Measurements from ENCODE around the gene TREML2.
"Not testable (repeated sequence)": the region's sequence is repeated elsewhere in the genome, so short reads cannot be mapped to it uniquely, and the experiment has no call there.

TREML2 gene

DNA sequence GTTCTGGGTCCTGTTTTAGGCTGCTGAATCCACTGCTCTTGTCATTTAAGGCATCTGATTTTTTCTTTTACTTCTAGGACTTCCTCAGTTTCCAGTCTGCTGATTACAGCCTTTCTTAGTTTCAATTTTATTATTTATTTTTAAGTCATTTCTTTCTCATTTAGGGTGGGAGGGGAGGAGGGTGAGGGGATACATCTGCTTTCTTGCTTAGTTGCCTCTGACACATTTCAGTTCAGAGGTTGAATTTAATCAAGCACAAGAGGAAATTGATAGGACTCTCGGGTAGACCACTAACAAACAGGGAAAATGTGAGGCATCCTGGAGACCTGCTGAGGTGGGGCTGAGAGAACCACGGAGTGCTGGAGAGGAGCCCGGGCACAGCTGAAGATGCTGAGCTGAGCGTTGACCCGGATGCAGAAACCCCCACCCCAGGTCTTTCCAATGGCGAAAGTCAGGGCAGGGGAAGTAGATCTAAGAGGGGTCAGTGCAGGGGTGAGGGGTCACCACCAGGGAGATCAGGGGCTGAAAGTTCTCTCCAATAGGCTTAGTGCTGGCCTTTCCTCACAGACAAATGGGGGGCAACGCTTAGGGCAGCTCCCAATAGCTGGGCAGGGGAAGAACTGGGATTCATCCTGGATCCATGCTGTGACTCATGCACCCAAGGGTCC is 7.6 kb upstream of the TREML2 start:
- DNase-seq (ENCODE audit: low spot score) = no peak

DNA sequence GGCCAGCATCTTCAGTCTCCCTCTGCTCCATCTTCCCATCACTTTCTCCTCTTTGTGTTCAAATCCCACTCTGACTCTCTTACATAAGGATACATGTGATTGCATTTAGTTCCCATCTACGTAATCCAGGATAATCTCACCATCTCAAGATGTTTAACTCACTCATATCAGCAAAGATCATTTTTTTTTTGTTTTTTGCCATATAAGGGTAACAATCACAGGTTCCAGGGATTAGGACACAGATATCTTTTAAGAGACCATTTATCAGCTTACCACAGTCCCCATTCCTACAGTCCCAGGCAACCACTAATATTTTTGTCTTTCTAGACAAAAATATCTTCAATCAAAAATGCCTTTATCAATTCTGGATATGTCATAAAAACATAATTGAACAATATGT is 3.2 kb upstream of the TREML2 start:
- no peak for DNase-seq (ENCODE audit: low spot score)

- DNase-seq (ENCODE audit: low spot score) = no peak
Observed at GRCh38 chr6:41201764-41202173, 820 bp upstream of the TREML2 start.

- peak; percentile 78 for DNase-seq (ENCODE audit: low spot score)
Observed at GRCh38 chr6:41200296-41200900, 551 bp downstream of the TREML2 start.

- DNase-seq (ENCODE audit: low spot score) = peak; percentile 68
Observed at GRCh38 chr6:41199552-41200246, 1.2 kb downstream of the TREML2 start.

- DNase-seq (ENCODE audit: low spot score) = no peak
Observed at GRCh38 chr6:41197234-41197633, 3.7 kb downstream of the TREML2 start.

DNA sequence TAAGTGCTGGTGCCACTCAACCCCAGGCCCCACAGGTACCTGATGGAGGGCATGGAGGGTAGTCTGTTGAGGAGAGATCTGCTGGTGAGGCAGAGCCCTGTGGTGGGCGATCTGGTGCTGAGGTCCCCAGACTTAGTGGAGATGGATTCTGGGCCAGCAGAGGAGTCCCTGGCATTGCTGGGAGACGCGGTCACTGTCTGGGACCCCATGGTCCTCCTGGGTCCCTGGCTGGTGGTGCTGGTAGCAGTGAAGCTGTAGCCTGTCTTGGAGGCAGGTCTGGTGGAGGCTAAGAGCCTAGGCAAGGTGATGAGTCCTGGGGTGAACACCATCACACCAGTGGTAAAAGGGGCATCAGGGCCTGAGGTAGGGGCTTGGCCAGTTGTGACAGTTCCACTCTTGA is 6.6 kb downstream of the TREML2 start:
- no peak for DNase-seq (ENCODE audit: low spot score)

DNA sequence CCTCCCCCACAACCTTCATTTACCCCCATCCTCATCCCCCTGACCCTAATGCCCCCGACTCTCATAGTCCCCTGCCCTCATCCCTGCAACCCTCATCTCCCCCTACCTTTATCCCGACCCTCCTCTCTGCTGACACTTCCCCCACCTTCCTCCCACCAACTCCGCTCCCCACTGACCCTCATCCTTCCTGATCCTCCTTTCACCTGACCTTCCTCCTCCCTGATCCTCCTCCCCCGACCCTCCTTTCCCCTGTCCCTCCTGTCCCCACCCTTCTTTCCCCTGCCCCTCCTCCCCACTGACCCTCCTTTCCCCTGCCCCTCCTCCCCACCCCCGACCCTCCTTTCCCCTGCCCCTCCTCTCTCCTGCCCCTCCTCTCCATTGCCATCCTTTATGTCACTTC is 7.1 kb downstream of the TREML2 start:
- DNase-seq (ENCODE audit: low spot score) = no peak

DNA sequence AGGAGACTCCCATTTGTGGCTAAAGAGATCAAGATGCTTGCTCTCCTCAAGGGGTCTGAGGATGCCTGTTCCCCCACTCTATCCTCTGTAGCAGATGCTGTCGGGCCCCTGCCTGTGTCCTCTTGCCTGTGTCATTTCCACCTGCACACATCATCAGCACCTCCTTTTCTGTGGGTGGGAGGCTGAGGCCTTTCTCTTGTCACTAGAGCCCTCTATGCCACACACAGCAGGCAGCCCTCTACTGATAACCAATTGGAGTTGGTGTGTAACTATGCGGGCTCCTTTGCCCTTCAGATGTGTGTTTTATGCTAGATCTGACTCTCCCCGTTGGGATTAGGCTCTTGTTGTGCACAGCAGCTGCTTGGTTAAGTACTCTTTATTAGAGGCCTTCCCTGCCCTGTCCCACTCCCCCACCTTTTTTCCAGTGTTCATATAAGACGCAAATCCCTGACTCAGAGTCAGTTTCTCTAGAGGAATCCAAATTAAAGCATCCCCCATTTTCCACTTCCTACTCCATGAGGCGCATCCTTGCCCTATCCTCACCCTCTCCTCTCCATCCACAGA is 7.7 kb downstream of the TREML2 start:
- no peak for DNase-seq (ENCODE audit: low spot score)

GRCh38 chr6:41191569-41191968 is 9.4 kb downstream of the TREML2 start:
- peak; percentile 35 for DNase-seq (ENCODE audit: low spot score)

DNA sequence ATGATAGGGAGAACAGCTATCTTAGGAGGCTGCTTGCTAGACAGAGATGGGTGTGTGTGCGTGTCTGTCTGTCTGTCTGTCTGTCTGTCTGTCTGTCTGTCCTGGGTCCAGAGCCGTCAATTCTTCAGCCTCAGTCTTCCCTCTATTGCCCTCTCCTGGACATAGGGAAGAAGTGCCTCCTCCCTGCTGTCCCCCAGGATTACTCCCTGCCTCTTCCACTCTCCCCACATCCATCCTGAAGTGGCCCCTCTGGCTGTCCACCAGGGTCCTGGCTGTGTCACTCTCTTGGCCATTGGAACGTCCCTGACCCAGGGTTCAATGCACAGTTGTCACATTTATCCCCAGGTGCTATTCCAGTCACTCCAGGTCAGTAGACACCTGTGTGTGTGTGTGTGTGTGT is 10.2 kb downstream of the TREML2 start:
- DNase-seq (ENCODE audit: low spot score) = no peak

GRCh38 chr6:41189967-41190366 is 11.0 kb downstream of the TREML2 start:
- no peak for DNase-seq (ENCODE audit: low spot score)

GRCh38 chr6:41189046-41189445 is 11.9 kb downstream of the TREML2 start:
- DNase-seq (ENCODE audit: low spot score) = not testable (repeated sequence)

GRCh38 chr6:41187924-41188886 is 12.7 kb downstream of the TREML2 start:
- no peak for DNase-seq (ENCODE audit: low spot score)

DNA sequence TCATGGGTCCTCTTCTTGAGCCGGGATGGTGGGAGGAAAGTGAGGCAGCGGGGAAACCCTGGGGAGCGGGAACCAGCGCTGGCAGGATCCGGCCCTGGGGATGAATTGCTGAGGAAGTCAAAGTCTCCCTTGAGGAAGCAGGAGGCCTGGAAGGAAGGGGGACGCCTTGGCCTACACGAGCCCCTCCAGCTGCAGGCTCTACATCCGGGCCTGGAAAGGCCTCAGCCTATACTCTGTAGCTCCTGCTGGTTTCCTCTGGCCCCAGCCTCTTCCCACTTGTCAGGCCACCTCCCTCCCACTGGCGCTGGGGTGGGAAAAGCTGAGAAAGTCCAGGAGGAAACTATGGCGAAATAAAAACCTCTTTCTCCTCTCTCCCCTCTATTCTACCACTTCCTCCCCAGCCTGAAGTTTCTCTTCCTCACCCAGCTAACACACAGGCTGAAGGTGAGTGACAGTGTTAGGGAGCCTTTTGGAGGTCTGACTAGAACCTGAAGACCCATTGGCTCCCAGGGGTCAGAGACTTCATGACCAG is 14.9 kb downstream of the TREML2 start:
- no peak for DNase-seq (ENCODE audit: low spot score)

- no peak for DNase-seq (ENCODE audit: low spot score)
Observed at GRCh38 chr6:41184761-41185160, 16.2 kb downstream of the TREML2 start.

GRCh38 chr6:41182069-41183034 is 18.6 kb downstream of the TREML2 start:
- peak; percentile 69 for DNase-seq (ENCODE audit: low spot score)

- no peak for DNase-seq (ENCODE audit: low spot score)
Observed at GRCh38 chr6:41181566-41181965, 19.4 kb downstream of the TREML2 start.

DNA sequence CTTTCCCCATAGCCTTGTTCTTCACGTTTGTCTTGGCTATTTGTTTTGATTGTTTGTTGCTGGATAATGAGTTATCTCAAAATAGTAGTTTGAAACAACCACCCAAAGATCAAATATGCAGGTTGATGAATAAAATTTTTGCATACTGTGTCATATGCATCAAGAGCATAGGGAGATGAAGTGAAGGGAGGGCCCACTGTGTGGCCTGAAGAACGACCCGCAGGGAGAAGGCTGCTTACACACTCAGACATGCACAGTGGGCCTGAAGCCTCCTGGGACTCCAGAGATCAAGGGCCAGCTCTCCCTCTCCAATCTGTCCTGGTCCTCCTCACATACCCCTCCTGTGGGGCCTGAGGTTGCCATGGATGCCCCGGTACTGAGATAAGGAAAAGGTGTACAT is 21.8 kb downstream of the TREML2 start:
- no peak for DNase-seq (ENCODE audit: low spot score)

DNA sequence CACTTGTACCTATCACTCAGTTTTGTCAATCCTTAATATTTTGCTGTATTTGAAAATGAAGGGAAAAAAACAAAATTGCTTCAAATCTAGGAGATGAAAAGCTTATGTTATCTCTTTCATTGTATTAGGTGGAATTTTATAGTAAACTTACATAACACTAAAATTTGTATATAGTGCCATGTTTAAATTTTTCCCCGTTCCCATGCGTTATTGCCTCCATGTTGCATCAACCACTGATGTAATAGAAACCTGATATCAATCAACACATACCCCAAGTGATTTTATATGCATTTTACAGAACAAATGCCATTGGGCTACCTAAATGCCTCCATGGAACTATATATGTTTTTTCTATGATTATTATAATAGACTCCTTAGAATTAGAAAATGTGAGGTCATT is 23.3 kb downstream of the TREML2 start:
- DNase-seq (ENCODE audit: low spot score) = no peak

Measured in CD4-positive, alpha-beta T cell treated with Interleukin-2 at 100 ng/mL for 4 hours (primary cell).